ENCODE results near the gene UGT1A7. TPM values are rescaled to one million over a fixed set of nuclear protein-coding genes. Genes with fewer than 3 reads are reported as not detected.

Gene UGT1A7
- total RNA-seq, 1 donor from 2014 or later: 4.9 TPM

- Histone ChIP-seq H3K4me1 (peaks cover 8% of the 10 kb centered on the region), H3K27ac (no peak overlapping the region), H3K36me3 (no peaks in the 10 kb centered on the region), H3K4me3 (no peak overlapping the region), H3K9me3 (no peaks in the 10 kb centered on the region), H3K27me3 (no peaks in the 10 kb centered on the region)
- DNase-seq (ENCODE audit: extremely low spot score in 2 of 2): no peak
- TF ChIP-seq CTCF (IDR thresholded peaks at IDR 0.05) (no peak), POLR2A (IDR thresholded peaks at IDR 0.05) (no peak), POLR2AphosphoS5 (IDR thresholded peaks at IDR 0.05; ENCODE audit: insufficient read depth in 1 of 2, low read depth in 1 of 2) (no peak)
- intact Hi-C loops (cut with DNase I): no loop called here
Observed at GRCh38 chr2:233689031-233689430, 7.3 kb downstream of the UGT1A7 start.

GRCh38 chr2:233689501-233689900, 7.8 kb downstream of the UGT1A7 start:
- Histone ChIP-seq H3K27ac (no peak overlapping the region), H3K36me3 (no peaks in the 10 kb centered on the region), H3K4me1 (peaks cover 8% of the 10 kb centered on the region), H3K27me3 (no peaks in the 10 kb centered on the region), H3K9me3 (no peaks in the 10 kb centered on the region), H3K4me3 (no peak overlapping the region)
- intact Hi-C loops (cut with DNase I): no loop called here
- no peak for TF ChIP-seq POLR2A (IDR thresholded peaks at IDR 0.05)
- TF ChIP-seq CTCF (IDR thresholded peaks at IDR 0.05): no peak
- TF ChIP-seq POLR2AphosphoS5 (IDR thresholded peaks at IDR 0.05; ENCODE audit: insufficient read depth in 1 of 2, low read depth in 1 of 2): no peak
- DNase-seq (ENCODE audit: extremely low spot score in 2 of 2): no peak

GRCh38 chr2:233690444-233690843, 8.7 kb downstream of the UGT1A7 start:
- no peak overlapping the region for H3K27ac ChIP-seq

GRCh38 chr2:233691443-233692433, 10.0 kb downstream of the UGT1A7 start:
- Histone ChIP-seq H3K4me3 (peak overlapping the region in 1 of 2 donors; percentile 33), H3K27ac (peak overlapping the region; percentile 16)
- TF ChIP-seq POLR2A (IDR thresholded peaks at IDR 0.05): peak in 1 of 2 donors; percentile 20
- peak; percentile 63 to 80 for TF ChIP-seq POLR2AphosphoS5 (IDR thresholded peaks at IDR 0.05; ENCODE audit: insufficient read depth in 1 of 2, low read depth in 1 of 2)
- TF ChIP-seq CTCF (IDR thresholded peaks at IDR 0.05): no peak

More at GRCh38 chr2:233690444-233690843, 8.7 kb downstream of the UGT1A7 start:
- Histone ChIP-seq H3K27me3 (no peaks in the 10 kb centered on the region), H3K4me3 (no peak overlapping the region), H3K9me3 (no peaks in the 10 kb centered on the region), H3K4me1 (peaks cover 8% of the 10 kb centered on the region), H3K36me3 (no peaks in the 10 kb centered on the region)
- TF ChIP-seq CTCF (IDR thresholded peaks at IDR 0.05): no peak
- TF ChIP-seq POLR2AphosphoS5 (IDR thresholded peaks at IDR 0.05; ENCODE audit: insufficient read depth in 1 of 2, low read depth in 1 of 2): no peak
- TF ChIP-seq POLR2A (IDR thresholded peaks at IDR 0.05): no peak
- intact Hi-C loops (cut with DNase I): no loop called here
- DNase-seq (ENCODE audit: extremely low spot score in 2 of 2): no peak

GRCh38 chr2:233692648-233693047, 10.9 kb downstream of the UGT1A7 start, which contains the start of gene UGT1A6:
Gene UGT1A6, plus strand, starts transcription at chr2:233692890. Its CDS starts 115 bp downstream, at chr2:233693005.
- H3K27ac ChIP-seq: peak within 1 kb of the TSS; percentile 16
- intact Hi-C loops (cut with DNase I): no loop called here
- H3K36me3 ChIP-seq: no peaks in the 10 kb centered on the region
- no peak for DNase-seq (ENCODE audit: extremely low spot score in 2 of 2)
- H3K27me3 ChIP-seq: no peaks in the 10 kb centered on the region
- H3K4me3 ChIP-seq: peak within 1 kb of the TSS in 1 of 2 donors; percentile 33
- peaks cover 8% of the 10 kb centered on the region for H3K4me1 ChIP-seq
- H3K9me3 ChIP-seq: no peaks in the 10 kb centered on the region
- TF ChIP-seq POLR2A (IDR thresholded peaks at IDR 0.05): no peak
- TF ChIP-seq POLR2AphosphoS5 (IDR thresholded peaks at IDR 0.05; ENCODE audit: insufficient read depth in 1 of 2, low read depth in 1 of 2): no peak
- TF ChIP-seq CTCF (IDR thresholded peaks at IDR 0.05): no peak

More at GRCh38 chr2:233691443-233692433, 10.0 kb downstream of the UGT1A7 start:
- Histone ChIP-seq H3K27me3 (no peaks in the 10 kb centered on the region), H3K4me1 (peaks cover 8% of the 10 kb centered on the region), H3K9me3 (no peaks in the 10 kb centered on the region), H3K36me3 (no peaks in the 10 kb centered on the region)
- intact Hi-C loops (cut with DNase I): no loop called here
- peak in 1 of 2 donors; percentile 92 for DNase-seq (ENCODE audit: extremely low spot score in 2 of 2)
